Neural cell (in vitro differentiated cells): ENCODE data around the gene IFT80. TPM values are rescaled to one million over a fixed set of nuclear protein-coding genes. Genes with fewer than 3 reads are reported as not detected.

Experiments
- H2AFZ ChIP-seq: fragments of 200-600, 300-800 bp; sonication (generic), shearing (Covaris generic); 2 replicates; pipeline ENCODE4 v1.6.0; 2014; ENCODE audit warnings: low read depth, mild to moderate bottlenecking, antibody characterized with exemption, low read length, moderate library complexity
- H3F3A ChIP-seq: fragments of 200-600 bp; shearing (Covaris generic); 2 replicates; pipeline ENCODE4 v1.6.1; 2016; ENCODE audit warnings: mild to moderate bottlenecking, moderate library complexity, mixed read lengths, antibody characterized with exemption, low read length; ENCODE audit not compliant: insufficient read depth, poor library complexity, severe bottlenecking
- H3K27ac ChIP-seq: fragments of 200-600, 300-800 bp; sonication (generic), shearing (Covaris generic); 2 replicates; pipeline ENCODE4 v1.5.1; 2014; ENCODE audit warnings: mild to moderate bottlenecking, low read length, moderate library complexity
- H3K27me3 ChIP-seq: fragments of 300-800, 200-600 bp; sonication (generic), shearing (Covaris generic); 2 replicates; pipeline ENCODE4 v1.6.0; 2014; ENCODE audit warnings: mild to moderate bottlenecking, low read depth, low read length, moderate library complexity; ENCODE audit not compliant: insufficient read depth
- H3K36me3 ChIP-seq: fragments of 300-800, 200-600 bp; sonication (generic), shearing (Covaris generic); 2 replicates; pipeline ENCODE4 v1.5.1; 2014; ENCODE audit warnings: mild to moderate bottlenecking, antibody characterized with exemption, low read length, moderate library complexity; ENCODE audit not compliant: insufficient read depth
- H3K4me2 ChIP-seq: fragments of 300-800, 200-600 bp; sonication (generic), shearing (Covaris generic); 2 replicates; pipeline ENCODE4 v1.6.0; 2014; ENCODE audit warnings: mild to moderate bottlenecking, low read length
- H3K4me3 ChIP-seq: fragments of 300-800, 200-600 bp; sonication (generic), shearing (Covaris generic); 2 replicates; pipeline ENCODE4 v1.5.1; 2014; ENCODE audit warnings: mild to moderate bottlenecking, low read length, moderate library complexity
- H3K79me2 ChIP-seq: fragments of 200-600 bp; shearing (Covaris generic); replicated peaks from 2 replicates; pipeline ENCODE4 v1.6.0; 2014; ENCODE audit warnings: mild to moderate bottlenecking, low read length, moderate library complexity; ENCODE audit not compliant: insufficient read depth
- H3K9ac ChIP-seq: fragments of 300-800, 200-600 bp; sonication (generic), shearing (Covaris generic); 2 replicates; pipeline ENCODE4 v1.6.1; 2016; ENCODE audit warnings: mild to moderate bottlenecking, low read length, mixed read lengths
- H3K9me2 ChIP-seq: fragments of 200-600 bp; shearing (Covaris generic); 2 replicates; pipeline ENCODE4 v1.6.1; 2016; ENCODE audit warnings: mild to moderate bottlenecking, low read length, mixed read lengths; ENCODE audit not compliant: insufficient read depth
- H3K9me3 ChIP-seq: fragments of 200-600, 300-800 bp; sonication (generic), shearing (Covaris generic); 2 replicates; pipeline ENCODE4 v1.6.1; 2016; ENCODE audit warnings: mild to moderate bottlenecking, mixed run types, low read length, moderate library complexity, mixed read lengths
- H4K20me1 ChIP-seq: fragments of 200-600 bp; shearing (Covaris generic); 2 replicates; pipeline ENCODE4 v1.6.1; 2016; ENCODE audit warnings: mild to moderate bottlenecking, mixed run types; ENCODE audit not compliant: insufficient read depth
- CTCF ChIP-seq: fragments of 450-650 bp; IDR thresholded peaks from 2 replicates; pipeline ENCODE4 v1.5.1; 2014; ENCODE audit warnings: antibody characterized with exemption, mild to moderate bottlenecking, moderate library complexity; ENCODE audit not compliant: poor library complexity, severe bottlenecking
- EP300 ChIP-seq: fragments of 450-650 bp; conservative IDR thresholded peaks from 2 replicates; pipeline ENCODE4 v1.6.1; 2014; ENCODE audit warnings: antibody characterized with exemption, mild to moderate bottlenecking, moderate library complexity; ENCODE audit not compliant: poor library complexity, severe bottlenecking
- EZH2 ChIP-seq: fragments of 200-600, 300-800 bp; shearing (Covaris generic), sonication (generic); IDR thresholded peaks from 2 replicates; pipeline ENCODE4 v1.6.1; 2014; ENCODE audit warnings: antibody characterized with exemption, low read length, borderline replicate concordance, mild to moderate bottlenecking; ENCODE audit not compliant: insufficient read depth, poor library complexity, severe bottlenecking
- MXI1 ChIP-seq: fragments of 450-650 bp; conservative IDR thresholded peaks from 2 replicates; pipeline ENCODE4 v1.6.1; 2014; ENCODE audit warnings: antibody characterized with exemption, mild to moderate bottlenecking; ENCODE audit not compliant: poor library complexity, severe bottlenecking
- POLR2AphosphoS5 ChIP-seq: IDR thresholded peaks from 2 replicates; pipeline ENCODE4 v1.6.1; 2012
- RAD21 ChIP-seq: fragments of 450-650 bp; conservative IDR thresholded peaks from 2 replicates; pipeline ENCODE4 v1.6.1; 2014; ENCODE audit warnings: antibody characterized with exemption, mild to moderate bottlenecking, moderate library complexity
- SMC3 ChIP-seq: fragments of 450-650 bp; conservative IDR thresholded peaks from 2 replicates; pipeline ENCODE4 v1.6.1; 2014; ENCODE audit warnings: antibody characterized with exemption, mild to moderate bottlenecking, moderate library complexity; ENCODE audit not compliant: poor library complexity
- TAF1 ChIP-seq: IDR thresholded peaks from 2 replicates; pipeline ENCODE4 v1.6.1; 2012; ENCODE audit warnings: low read depth
- polyA plus RNA-seq: library from polyadenylated mRNA; depleted of rRNA; stranded (reverse); fragments of >200 nt; gene quantifications from 2 replicates; pipeline ENCODE4 v1.2.3, GENCODE V29; 2014
- TF ChIP-seq, protein P1 (sequence below): IDR thresholded peaks from 2 replicates; pipeline ENCODE4 v1.6.1; 2012; ENCODE audit warnings: borderline replicate concordance

IFT80 gene
- polyA plus RNA-seq, 1 donor from 2014 or later: 59.9 TPM

DNA sequence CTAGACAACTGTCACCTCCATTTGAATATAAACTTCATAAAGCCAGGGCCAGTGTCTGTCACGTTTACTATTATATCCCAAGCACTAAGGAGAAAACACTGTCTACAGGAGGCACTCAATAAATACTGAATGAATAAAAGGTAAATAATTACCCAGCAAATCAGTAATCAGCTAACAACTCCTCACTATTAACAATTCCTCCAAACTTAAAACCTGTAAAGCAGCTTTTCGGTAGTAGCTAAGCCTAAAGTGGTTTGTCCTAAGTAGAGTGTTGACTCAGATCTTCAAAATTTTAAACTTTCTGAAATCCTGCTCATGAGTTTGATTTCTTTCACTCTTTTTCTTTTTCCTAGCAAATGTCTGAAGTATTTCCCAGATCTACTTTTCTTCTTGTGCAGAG is 133.9 kb downstream of the IFT80 start:
- no peaks in the 10 kb centered on the region for H3K36me3 ChIP-seq
- H3K27me3 ChIP-seq: no peaks in the 10 kb centered on the region
- H3K27ac ChIP-seq: no peak overlapping the region
- H3F3A ChIP-seq: no peaks in the 10 kb centered on the region
- H4K20me1 ChIP-seq: no peaks in the 10 kb centered on the region
- H3K9me2 ChIP-seq: no peaks in the 10 kb centered on the region
- no peak overlapping the region for H2AFZ ChIP-seq
- no peak overlapping the region for H3K9ac ChIP-seq
- no peaks in the 10 kb centered on the region for H3K79me2 ChIP-seq
- H3K4me2 ChIP-seq: no peak overlapping the region
- no peak overlapping the region for H3K4me3 ChIP-seq
- TF ChIP-seq CTCF (no peak), TAF1 (no peak), RAD21 (no peak), MXI1 (no peak), POLR2AphosphoS5 (no peak), EP300 (no peak), SMC3 (no peak), EZH2 (no peak)
- TF ChIP-seq, protein P1, sequence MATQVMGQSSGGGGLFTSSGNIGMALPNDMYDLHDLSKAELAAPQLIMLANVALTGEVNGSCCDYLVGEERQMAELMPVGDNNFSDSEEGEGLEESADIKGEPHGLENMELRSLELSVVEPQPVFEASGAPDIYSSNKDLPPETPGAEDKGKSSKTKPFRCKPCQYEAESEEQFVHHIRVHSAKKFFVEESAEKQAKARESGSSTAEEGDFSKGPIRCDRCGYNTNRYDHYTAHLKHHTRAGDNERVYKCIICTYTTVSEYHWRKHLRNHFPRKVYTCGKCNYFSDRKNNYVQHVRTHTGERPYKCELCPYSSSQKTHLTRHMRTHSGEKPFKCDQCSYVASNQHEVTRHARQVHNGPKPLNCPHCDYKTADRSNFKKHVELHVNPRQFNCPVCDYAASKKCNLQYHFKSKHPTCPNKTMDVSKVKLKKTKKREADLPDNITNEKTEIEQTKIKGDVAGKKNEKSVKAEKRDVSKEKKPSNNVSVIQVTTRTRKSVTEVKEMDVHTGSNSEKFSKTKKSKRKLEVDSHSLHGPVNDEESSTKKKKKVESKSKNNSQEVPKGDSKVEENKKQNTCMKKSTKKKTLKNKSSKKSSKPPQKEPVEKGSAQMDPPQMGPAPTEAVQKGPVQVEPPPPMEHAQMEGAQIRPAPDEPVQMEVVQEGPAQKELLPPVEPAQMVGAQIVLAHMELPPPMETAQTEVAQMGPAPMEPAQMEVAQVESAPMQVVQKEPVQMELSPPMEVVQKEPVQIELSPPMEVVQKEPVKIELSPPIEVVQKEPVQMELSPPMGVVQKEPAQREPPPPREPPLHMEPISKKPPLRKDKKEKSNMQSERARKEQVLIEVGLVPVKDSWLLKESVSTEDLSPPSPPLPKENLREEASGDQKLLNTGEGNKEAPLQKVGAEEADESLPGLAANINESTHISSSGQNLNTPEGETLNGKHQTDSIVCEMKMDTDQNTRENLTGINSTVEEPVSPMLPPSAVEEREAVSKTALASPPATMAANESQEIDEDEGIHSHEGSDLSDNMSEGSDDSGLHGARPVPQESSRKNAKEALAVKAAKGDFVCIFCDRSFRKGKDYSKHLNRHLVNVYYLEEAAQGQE: no peak
- H3K9me3 ChIP-seq: no peaks in the 10 kb centered on the region

DNA sequence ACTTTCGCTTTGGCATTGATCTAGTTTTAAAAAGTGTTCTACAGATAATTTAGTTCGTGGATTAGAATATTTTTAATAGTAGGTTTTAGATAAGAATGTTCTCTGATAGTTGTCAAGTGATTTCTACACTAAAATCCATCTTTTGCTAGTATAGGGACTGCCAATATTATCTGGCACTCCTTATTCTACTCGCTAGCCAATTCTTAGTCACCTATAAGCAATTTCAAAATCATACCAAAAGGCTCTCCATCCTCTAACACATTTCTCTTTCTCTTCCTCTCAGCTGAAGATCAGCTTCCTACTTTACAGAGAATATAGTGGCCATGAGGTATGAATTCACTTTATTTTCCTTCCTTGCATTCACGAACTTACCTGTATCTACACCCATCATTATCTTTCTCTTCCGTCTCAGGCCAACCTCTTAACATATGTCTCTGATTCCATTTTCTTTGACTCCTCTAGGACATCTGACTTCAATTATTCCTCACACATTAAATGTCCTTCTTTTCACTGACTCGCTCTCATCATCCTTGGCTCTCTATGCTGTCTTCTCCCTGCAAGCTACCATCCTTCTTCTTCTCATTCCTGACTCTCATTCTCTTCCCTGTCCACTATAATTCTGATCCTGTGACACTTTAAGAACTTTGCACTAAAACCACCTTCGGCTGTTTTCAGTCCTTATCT is 138.3 kb downstream of the IFT80 start:
- no peaks in the 10 kb centered on the region for H3F3A ChIP-seq
- no peak overlapping the region for H3K9ac ChIP-seq
- H3K9me2 ChIP-seq: no peaks in the 10 kb centered on the region
- no peak overlapping the region for H3K4me2 ChIP-seq
- TF ChIP-seq POLR2AphosphoS5 (no peak), CTCF (no peak), EZH2 (no peak), SMC3 (no peak), MXI1 (no peak), TAF1 (no peak), RAD21 (no peak)
- no peaks in the 10 kb centered on the region for H3K9me3 ChIP-seq
- no peaks in the 10 kb centered on the region for H4K20me1 ChIP-seq
- no peaks in the 10 kb centered on the region for H3K27me3 ChIP-seq
- no peaks in the 10 kb centered on the region for H3K79me2 ChIP-seq
- H3K36me3 ChIP-seq: no peaks in the 10 kb centered on the region
- no peak overlapping the region for H2AFZ ChIP-seq
- no peak overlapping the region for H3K27ac ChIP-seq
- H3K4me3 ChIP-seq: no peak overlapping the region
